IPS DF 4.7 (cell line): ENCODE results near the gene LRP8.

ENCODE experiments used
- DNase-seq: peaks from one replicate; pipeline ENCODE4 v3.0.0-alpha.2; 2013; ENCODE audit warnings: low spot score; ENCODE audit errors: extremely low read depth

LRP8 gene

DNA sequence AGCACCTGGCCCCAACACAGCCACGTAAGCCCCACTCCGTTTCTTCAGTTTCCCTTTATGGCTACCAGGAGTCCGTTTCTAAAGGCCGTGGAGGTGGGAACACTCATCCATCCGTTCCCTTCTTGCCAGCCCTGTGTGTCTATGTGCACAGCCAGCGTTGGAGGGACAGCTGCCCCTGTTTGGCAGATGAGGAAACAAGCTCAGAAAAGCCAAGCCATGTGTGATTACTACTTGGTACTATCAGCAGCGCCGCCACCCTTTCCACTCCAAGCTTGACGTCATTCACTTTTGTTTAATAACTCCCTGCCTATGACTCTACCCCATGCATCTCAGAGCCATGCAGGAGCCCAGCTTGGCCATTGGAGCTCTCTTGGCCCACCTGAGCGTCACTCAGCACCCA lies 3.5 kb downstream of the LRP8 start:
- DNase-seq: no peak

GRCh38 chr1:53323316-53323715 lies 4.6 kb downstream of the LRP8 start:
- DNase-seq: no peak

- no peak for DNase-seq
These were observed 5.9 kb downstream of the LRP8 start for GRCh38 chr1:53321776-53322602.

DNA sequence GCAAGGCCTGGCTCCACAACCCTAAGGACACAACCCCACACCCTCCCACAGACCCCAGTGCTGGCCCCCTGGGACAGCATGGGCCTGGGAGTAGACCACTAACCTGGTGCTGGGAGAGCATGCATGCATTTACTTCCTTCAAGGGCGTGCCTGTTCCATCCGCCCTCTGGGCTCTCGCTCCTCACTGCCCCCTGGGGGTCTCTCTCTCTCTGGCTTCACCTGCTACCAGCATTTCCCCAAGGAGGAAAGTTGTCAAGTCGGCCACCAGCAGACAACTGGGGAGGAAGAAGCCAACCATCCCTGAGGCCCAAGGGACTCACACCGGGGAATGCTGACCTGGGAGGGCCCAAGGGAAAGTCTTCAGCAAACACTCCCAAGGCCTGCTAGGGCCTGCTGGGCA lies 6.5 kb downstream of the LRP8 start:
- DNase-seq: no peak

DNA sequence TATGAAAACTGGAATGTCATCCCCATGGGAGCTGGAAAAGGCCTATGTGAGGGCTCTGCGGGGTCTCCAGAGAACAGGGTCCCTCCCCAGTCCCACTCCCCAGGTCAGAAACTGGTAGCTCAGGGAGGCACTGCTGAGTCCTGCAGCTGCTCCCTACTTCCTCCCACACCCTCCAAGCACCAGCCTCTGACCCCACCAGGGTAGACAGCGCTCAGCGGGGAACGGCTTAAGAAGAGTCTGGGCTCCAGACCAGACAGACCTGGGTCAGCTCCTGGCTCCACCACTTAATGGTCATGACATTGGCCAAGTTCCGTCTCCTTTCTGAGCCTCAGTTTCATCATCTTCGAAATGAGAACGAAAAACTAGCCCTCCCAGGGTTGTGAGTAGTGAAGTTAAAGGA lies 7.2 kb downstream of the LRP8 start:
- no peak for DNase-seq

GRCh38 chr1:53319296-53320101 lies 8.4 kb downstream of the LRP8 start:
- no peak for DNase-seq

DNA sequence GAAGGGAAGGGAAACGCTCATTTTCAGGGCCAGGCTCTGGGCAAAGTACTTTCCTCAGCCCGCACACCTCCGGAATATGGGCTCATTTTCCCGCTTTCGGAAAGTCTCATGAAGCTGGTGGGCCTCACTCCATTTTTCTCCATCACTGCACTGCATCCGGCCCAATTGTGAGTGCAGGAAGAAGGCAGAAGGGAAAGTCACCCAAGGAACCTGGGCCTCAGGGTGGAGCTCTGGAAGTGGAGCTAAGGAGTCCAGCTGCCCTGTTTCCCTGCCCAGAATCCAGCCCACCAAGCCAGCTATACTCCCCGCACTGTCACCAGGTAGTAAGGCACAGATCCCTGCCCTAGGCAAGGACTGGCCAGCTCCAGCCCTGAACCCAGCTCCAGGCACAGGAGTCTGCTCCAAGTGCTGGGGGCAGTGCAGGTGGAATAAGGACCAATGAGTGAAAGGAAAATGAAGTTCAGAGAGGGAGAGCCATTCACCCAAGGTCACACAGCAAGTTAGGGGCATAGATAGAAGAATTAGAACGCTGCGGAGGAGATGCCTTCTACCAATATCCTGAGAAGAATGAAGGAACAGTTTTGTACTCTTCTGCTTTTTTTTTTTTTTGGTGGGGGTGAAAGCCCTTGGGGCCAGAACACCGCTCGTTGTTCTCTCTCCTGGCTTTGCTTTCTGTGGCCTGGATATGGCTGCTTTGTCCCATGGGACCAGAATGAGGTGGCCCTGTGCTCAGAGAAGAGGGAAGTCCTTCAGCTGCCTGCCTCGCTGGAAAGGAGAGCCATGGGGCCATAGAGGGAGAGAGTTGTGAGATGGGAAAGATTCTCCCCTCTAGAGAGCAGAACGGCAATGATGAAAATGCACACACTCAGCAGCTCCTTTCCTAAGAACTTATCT lies 10.0 kb downstream of the LRP8 start:
- DNase-seq: no peak

GRCh38 chr1:53316766-53317581 lies 10.9 kb downstream of the LRP8 start:
- DNase-seq: no peak

- DNase-seq: no peak
These were observed 11.5 kb downstream of the LRP8 start for GRCh38 chr1:53316424-53316765.

DNA sequence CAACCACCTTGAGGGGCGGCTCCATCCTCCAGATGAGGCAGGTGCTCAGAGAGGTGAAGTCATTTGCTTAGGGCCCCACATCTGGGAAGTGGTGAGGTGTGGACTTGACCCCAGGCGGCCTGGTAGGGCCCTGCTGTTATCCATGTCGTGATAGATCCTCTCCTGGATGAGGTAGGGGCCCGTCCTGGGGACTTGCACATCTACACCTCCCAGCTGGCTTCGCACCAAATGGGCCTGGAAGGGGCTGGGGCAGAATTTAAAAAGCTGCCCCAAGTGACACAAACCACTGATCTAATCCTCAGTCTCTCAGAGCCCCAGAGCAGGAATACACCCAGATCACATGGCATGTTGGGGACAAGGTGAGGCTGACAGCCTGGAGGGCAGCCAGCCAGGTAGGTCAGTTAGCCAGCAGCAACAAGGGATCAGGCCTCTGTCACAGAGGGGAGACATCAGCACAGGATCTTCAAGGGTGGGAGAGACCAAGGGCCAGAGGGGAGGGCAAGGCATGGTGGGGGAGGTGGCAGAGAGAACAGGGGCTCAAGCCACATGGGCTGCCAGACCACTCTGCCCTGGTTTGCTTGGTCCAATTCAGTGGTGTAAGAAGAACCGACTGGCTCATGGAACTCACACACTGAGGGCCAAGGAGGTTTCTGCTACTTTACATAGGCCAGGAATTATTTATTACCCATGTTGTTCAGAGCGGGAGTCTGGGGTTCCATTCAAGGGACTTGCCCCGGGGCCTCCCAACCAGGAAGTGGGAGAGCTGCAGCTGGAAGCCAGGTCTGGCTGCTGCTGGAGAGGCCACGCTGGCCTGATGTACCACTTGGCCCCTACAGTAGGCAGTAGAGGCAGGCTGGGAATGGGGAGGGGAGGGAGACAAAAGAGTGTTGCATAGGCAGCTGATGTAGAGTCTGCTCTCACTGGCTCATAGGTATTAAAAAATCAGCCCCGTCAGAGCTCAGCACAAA lies 12.1 kb downstream of the LRP8 start:
- DNase-seq: no peak

DNA sequence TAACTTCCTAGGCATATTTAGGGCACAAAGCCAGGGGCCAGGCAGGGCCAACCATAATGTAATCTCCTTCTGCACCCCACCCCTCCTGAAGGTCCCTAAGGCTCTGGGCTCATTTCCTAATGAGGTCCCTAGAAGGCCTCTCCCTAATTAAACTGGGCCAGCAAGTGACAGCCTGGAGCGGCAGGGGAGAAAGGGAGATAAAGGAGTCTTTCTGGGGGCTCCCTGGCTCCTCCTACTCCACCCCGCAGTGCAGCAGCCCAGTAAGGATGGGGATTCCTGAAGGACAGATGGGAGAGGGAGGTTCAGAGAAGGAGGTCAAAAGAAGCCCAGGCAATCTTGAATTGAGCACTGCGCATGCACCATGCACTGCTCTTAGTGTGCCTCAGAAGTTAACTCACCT lies 12.8 kb downstream of the LRP8 start:
- DNase-seq: no peak

- no peak for DNase-seq
These were observed 13.3 kb downstream of the LRP8 start for GRCh38 chr1:53314606-53315005.

- no peak for DNase-seq
These were observed 13.8 kb downstream of the LRP8 start for GRCh38 chr1:53314096-53314495.

- DNase-seq: no peak
These were observed 14.3 kb downstream of the LRP8 start for GRCh38 chr1:53313556-53313955.

DNA sequence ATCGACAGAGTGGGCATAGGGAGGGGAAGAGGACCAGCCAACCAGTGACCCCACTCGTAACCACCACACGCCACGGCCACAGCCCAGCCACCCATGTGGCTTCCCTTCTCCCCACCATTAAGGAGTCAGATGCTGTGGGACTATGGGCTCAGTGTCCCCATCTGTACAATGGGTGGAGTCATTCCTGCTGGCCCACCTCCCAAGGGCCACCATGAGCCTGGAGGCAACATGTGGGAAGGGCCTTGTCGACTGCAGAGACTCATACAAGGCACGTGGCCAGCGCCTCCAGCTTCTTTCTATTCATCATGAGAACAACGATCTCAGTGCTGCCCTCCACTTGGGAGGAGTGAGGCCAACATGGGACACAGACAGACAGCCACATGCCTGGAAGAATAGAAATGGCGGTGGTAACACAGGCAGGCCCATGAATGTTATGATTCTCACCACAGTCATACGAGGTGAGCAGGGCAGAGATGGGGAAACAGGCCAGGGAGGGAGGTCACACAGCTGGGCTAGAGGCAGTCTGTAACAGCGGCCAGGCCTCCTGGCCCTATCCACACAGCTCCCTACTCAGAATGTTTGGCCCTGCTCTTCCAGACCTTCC lies 16.1 kb downstream of the LRP8 start:
- DNase-seq: no peak

DNA sequence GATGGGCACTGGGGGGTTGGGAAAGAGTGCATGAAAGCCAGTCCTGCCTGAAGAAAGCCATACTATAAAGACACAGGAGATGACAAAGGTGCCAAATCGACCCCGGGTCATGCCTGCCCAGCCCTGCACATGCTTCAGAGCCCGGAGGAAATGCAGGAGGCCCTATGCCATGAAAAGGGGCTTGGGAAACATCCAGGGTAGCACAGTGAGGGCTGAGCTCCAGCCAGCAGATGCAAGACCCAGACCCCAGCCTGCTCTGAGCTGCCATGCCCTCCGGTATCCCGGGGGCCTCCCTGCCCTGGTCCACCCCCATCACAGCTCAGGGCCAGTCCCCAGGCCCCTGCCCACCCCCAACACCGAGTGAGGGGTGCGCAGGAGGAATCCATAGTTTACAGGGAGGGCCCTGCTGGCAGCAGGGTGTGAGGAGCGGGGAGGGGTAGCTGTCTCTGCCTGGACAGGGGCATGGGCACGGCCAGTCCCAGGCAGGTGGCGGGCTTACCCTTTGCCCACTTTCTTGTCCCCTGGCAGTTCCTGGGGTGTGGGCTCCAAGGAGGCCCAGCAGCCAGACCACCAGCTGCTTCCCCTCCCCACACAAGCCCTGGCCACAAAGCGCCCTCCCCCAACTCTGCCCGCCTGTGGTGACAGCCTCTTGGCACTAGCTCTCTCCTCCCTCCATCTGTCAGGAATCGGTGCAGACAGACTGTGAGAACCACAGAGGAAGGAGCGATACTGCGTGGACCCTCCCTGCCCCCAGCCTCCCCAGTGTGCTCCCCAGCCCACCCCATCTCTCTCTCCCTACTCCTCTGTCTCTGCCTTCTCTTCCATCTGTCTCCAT lies 16.8 kb downstream of the LRP8 start:
- DNase-seq: no peak

- no peak for DNase-seq
These were observed 18.1 kb downstream of the LRP8 start for GRCh38 chr1:53309802-53310201.

DNA sequence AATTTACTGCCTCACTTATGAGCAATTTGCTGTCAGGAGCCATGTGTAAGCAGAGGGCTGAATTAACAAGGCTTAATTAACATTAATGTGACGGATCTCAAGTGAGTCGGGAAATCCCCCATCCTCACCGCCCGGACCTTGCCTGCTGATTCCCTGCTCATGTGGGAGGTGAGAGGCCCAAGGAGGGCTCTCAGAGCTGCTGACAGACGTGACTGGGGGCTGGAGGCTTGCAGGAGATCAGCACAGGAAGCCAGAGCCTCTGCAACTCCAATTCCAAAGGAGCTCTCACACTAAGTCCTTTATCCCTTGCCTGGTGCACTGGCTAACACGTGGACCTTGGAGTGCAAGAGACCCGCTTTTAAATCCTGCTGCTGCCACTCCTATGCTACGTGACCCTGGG lies 19.4 kb downstream of the LRP8 start:
- DNase-seq: no peak

DNA sequence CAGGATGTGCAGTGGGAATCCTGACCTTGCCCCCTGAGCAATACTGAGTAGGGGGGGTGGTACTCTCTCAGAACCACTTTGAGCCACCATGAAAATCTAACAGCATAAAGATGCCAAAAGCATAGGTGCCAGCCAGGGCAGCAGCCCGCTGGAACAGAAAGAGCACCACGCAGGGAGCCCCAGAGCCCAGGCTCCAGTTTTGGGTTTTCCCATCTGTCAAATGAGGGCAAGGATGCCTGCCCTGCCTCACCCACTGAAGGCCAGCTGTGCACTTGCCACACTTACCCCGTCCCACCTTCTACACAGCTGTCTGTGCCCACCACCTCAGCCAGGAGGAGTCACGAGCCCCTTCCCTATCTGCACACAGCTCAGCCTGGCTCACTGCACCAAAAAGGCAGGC lies 20.8 kb downstream of the LRP8 start:
- no peak for DNase-seq
